Activated CD4-positive, alpha-beta T cell treated with anti-CD3 and anti-CD28 coated beads, Interleukin-10, Interleukin-2, amounts not matched to agents 100 ng/mL and 50 ng/mL, durations not matched to agents 16 hours and 8 hours (primary cell): ENCODE measurements around the gene ROBO1.
"Not testable (repeated sequence)": the region's sequence is repeated elsewhere in the genome, so short reads cannot be mapped to it uniquely, and the experiment has no call there.

Source experiments
- DNase-seq: peaks from one replicate; pipeline ENCODE4 v3.0.0-alpha.2; 2020

Gene ROBO1

GRCh38 chr3:78754066-78754743 lies 1013.6 kb downstream of the ROBO1 start:
- DNase-seq: no peak

- no peak for DNase-seq
Measured at GRCh38 chr3:78751266-78751665, 1016.5 kb downstream of the ROBO1 start.

GRCh38 chr3:78750291-78750690 lies 1017.5 kb downstream of the ROBO1 start:
- not testable (repeated sequence) for DNase-seq

- DNase-seq: no peak
Measured at GRCh38 chr3:78749056-78749455, 1018.7 kb downstream of the ROBO1 start.

- DNase-seq: no peak
Measured at GRCh38 chr3:78745847-78746246, 1022.0 kb downstream of the ROBO1 start.

- no peak for DNase-seq
Measured at GRCh38 chr3:78742491-78742890, 1025.3 kb downstream of the ROBO1 start.

- DNase-seq: no peak
Measured at GRCh38 chr3:78742041-78742440, 1025.8 kb downstream of the ROBO1 start.

GRCh38 chr3:78741066-78741645 lies 1026.6 kb downstream of the ROBO1 start:
- DNase-seq: peak; percentile 2

- no peak for DNase-seq
Measured at GRCh38 chr3:78738833-78739232, 1029.0 kb downstream of the ROBO1 start.

GRCh38 chr3:78737988-78738387 lies 1029.8 kb downstream of the ROBO1 start:
- DNase-seq: no peak

GRCh38 chr3:78736863-78737262 lies 1030.9 kb downstream of the ROBO1 start:
- no peak for DNase-seq

- DNase-seq: no peak
Measured at GRCh38 chr3:78734048-78734637, 1033.7 kb downstream of the ROBO1 start.

- DNase-seq: no peak
Measured at GRCh38 chr3:78732893-78733292, 1034.9 kb downstream of the ROBO1 start.

- DNase-seq: no peak
Measured at GRCh38 chr3:78732471-78732870, 1035.3 kb downstream of the ROBO1 start.

GRCh38 chr3:78729946-78730345 lies 1037.9 kb downstream of the ROBO1 start:
- no peak for DNase-seq

GRCh38 chr3:78728406-78729145 lies 1039.2 kb downstream of the ROBO1 start:
- DNase-seq: no peak

GRCh38 chr3:78726545-78726944 lies 1041.3 kb downstream of the ROBO1 start:
- no peak for DNase-seq

GRCh38 chr3:78725703-78726246 lies 1042.0 kb downstream of the ROBO1 start:
- DNase-seq: no peak

GRCh38 chr3:78724859-78725258 lies 1042.9 kb downstream of the ROBO1 start:
- DNase-seq: no peak

GRCh38 chr3:78724364-78724763 lies 1043.4 kb downstream of the ROBO1 start:
- DNase-seq: not testable (repeated sequence)

GRCh38 chr3:78721771-78722543 lies 1045.8 kb downstream of the ROBO1 start:
- no peak for DNase-seq

GRCh38 chr3:78718707-78719106 lies 1049.1 kb downstream of the ROBO1 start:
- no peak for DNase-seq

- DNase-seq: no peak
Measured at GRCh38 chr3:78717041-78717440, 1050.8 kb downstream of the ROBO1 start.
